HG03103 (cell line): Measurements from ENCODE around the gene GIT1.

Experiments used
- ATAC-seq: cut with Tn5 transposase; IDR thresholded peaks from one replicate; pipeline ENCODE4 v1.9.1; 2021; ENCODE audit warnings: low read depth; ENCODE audit not compliant: unreplicated experiment

GIT1 gene

GRCh38 chr17:29589524-29590410, at the start of gene GIT1:
GIT1 (minus strand) TSS chr17:29589648; CDS start chr17:29589378, 270 bp downstream.
- ATAC-seq: peak; percentile 49

GRCh38 chr17:29633886-29634285, 44.4 kb upstream of the GIT1 start:
- no peak for ATAC-seq

GRCh38 chr17:29630630-29631193, 41.3 kb upstream of the GIT1 start:
- no peak for ATAC-seq

- ATAC-seq: no peak
Observed at GRCh38 chr17:29629839-29630238, 40.4 kb upstream of the GIT1 start.

DNA sequence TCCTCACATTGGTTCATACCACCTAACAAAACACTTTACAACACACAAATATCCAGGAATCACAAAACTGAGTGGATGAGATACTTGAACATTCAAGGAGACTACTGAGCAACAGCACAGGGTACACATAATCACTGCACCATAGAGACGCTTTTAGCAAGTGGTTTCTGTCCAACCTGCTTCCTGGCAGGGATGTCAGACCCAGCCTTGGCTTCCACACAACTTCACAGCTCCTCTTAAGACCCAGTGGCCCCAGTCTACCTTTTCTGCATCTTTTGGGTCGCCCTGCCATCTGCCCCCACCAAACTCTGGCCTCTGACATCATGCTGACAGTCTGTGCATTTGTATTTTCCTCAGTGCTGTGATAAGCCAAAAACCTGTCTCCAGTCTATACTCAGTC, 39.2 kb upstream of the GIT1 start:
- no peak for ATAC-seq

DNA sequence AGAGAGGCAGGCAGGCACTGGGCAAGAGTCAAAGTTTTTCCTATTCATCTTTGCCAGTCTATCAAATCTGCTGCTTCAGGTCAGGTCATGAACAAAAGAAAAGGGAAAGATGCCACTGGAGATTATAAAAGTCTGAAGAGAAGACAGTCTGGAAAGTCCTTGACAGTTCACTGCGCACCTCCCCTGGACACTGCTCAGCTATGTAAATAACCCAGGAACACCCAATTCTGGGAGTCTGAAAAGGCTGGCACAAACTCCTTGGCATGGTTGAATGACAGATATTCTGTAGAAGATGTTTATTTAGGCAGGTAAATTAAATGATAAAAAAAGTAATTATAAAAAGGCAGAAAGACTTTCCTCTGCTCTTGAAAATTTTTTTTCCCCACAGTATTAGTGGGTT, 38.5 kb upstream of the GIT1 start:
- ATAC-seq: no peak

DNA sequence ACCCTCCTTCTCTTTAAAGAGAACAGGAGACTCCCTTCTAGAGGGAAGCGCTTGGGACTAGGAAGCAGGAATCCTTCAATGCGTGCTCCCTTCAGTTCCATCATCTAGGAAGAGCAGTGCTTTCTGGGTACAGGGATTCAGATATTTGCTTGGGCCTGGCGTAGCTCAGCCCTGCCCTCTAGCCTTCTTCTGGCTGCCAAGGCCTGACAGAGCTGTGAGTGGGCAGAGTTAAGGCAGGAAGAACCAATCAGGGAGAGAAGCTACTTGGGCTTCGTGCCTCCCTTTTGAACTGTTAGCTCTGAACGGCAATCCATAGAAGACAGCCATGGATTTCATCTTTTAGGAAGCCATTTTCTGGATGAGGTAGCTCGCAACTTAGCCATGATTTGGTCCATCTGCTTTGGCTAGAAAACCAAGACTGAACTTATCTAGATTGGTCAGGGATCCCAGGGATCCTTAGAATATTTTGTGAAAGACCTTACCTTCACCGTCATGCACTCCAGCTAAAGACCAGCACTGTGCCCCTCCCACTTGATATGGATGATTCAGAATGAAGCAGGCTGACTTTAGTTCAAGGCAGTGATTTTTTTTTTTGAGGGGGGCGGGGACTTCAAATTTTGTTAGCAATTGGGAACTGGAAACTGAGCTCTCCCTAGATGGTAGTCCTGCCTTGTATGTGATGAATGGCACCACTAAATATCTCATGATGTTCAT, 35.7 kb upstream of the GIT1 start:
- no peak for ATAC-seq

GRCh38 chr17:29624586-29624985, 35.1 kb upstream of the GIT1 start:
- no peak for ATAC-seq

- ATAC-seq: no peak
Observed at GRCh38 chr17:29623283-29623647, 33.8 kb upstream of the GIT1 start.

DNA sequence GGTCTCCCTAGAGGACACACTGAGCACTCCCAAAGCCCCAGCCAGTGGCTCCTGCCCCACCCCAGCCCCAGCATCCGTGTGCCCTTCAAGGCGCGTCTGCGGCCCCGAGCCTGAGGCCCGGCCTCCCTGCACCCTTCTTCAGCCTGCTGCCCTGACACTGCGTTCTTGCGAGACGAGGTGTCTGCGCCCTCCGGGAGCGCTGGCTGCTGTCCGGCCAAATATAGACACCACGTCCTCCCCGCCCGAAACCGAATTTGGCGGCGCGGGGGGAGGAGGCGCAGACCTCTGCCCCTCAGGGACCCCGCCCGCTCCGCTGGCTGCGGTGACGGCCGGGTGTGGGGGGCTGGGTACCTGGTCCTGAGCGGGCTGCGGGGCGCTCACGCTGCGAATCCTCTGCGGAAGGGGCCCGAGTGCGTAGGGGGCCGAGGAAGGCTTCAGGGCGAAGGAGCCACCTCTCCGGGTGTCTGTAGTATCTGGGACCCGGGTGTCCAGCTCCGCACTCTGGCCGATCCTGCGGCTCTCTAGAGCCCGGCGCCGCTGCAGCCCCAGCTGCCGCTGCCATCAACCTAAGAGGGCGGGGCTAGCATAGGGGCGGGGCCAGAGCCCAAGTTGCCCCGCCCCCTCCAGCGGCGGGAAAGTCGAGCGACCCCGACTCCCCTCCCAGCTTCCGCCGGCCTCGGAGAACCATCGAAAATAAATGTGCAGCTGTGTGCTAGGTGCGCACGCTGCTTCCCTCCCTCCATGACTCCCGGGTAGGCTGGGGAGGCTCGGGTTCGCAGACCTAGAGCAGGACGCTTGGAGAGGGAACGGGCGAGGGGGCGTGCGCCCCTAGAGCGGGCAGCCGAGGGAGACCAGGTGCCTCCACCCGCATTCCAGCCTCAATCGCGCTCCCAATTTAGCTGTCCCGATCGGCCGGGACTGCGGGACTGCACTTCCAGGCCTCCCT, 33.2 kb upstream of the GIT1 start, which contains the start of gene CORO6:
Gene CORO6 (minus strand): TSS at position 576 of the 946 bp plus-strand sequence. CDS start 1,491 bp downstream, outside the sequence.
- ATAC-seq: no peak

GRCh38 chr17:29621751-29622194, 32.3 kb upstream of the GIT1 start:
- ATAC-seq: no peak

- no peak for ATAC-seq
Observed at GRCh38 chr17:29620779-29621500, 31.5 kb upstream of the GIT1 start.

DNA sequence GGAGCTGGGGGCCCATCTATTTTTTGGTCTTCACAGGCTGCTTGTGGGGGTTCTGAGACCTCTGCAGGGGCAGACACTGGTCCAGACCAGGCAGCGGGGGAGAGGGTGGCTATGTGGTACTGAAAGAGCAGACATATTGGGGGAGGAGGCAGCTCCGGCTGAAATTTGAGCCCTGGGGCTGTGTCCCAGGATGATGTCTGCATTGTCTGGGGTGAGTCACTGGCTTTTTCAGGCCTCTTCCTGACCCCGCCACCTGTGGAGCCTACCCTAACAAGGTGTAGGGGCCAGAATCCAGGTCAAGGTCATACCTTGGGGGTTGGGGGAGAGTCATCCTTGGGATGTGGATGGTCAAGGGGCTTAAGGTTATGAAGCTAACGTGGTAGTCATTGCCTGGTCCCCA, 30.8 kb upstream of the GIT1 start:
- no peak for ATAC-seq

DNA sequence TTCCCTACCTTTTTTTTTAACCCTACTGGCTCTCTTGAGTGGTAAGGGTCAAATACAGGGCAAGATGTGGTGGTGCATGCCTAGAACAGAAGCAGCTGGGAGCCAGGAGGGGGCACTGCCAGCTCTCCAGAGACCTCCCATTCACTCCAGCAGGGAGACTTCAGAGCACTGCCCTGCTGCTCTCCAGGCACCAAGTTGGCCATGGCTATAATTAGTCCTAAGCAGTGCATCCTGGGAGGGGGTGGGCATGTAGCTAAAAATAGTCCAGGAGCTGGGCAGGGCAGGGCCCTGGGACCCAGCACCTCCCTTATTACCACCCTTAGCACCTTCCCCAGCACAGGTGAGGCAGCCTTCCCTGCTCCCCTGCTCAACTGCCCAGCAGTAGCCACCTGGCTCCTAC, 29.8 kb upstream of the GIT1 start:
- ATAC-seq: no peak

- no peak for ATAC-seq
Observed at GRCh38 chr17:29618272-29619065, 29.0 kb upstream of the GIT1 start.

DNA sequence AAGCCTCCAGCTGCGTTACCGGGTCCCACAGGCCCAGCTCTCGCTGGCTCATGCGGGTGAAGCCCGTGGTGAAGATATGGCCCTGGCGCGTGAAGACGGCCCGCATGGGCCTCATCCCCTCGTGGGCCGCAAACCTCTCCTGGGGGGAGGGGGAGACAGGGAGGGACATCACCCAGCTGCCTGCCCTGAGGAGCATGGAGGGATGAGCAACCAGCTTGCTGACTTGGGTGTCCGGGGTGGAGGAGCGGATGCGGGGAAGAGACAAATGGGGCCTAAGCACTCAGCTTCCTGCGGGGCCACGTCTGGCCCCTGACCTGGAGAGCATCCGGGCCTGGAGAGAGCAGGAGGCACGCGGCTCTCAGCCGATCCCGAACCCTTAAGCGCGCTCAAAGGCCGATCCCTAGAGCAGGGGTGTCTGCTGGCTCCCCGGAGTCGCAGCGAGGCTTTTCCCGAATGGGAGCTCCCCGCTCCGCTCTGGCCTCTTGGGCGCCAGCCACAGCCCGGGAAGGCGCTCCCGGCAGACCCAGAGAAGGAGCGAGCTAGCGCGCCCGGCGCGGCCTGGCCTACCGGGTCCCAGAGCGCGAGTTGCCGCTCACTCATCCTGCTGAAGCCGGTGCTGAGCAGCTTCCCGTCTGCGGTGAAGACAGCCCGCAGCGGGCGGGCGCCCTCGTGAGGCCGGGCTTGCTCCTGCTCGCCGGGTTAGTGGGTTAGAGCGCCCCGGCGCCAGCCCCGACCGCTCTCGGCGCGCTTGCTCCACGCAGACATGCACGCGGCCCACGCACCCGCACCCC, 28.2 kb upstream of the GIT1 start:
- no peak for ATAC-seq

DNA sequence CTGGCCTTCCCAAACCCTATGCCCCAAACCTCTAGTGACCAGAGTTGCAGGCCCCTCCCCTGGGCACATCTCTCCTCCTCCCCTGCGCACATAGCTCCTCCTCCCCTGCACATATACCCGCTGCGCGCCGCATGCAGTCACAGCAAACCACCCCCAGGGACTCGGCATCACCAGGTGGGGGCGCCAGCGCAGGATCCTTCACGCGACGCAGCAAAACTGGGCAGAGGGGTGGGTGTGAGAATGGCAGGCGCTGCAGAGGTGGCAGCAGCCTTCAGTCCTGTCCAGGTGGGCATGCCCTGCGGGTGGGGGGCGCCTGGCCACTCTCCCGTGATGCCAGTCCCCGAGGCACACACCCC, 27.7 kb upstream of the GIT1 start:
- ATAC-seq: peak; percentile 45
